GM19193 (cell line): ENCODE data around the gene LINGO4.

ENCODE experiments used
- POLR2A ChIP-seq: IDR thresholded peaks from 4 replicates; pipeline ENCODE4 v1.6.1; 2011; ENCODE audit not compliant: insufficient read depth, insufficient read length; ENCODE audit errors: extremely low read depth

Gene LINGO4, protein sequence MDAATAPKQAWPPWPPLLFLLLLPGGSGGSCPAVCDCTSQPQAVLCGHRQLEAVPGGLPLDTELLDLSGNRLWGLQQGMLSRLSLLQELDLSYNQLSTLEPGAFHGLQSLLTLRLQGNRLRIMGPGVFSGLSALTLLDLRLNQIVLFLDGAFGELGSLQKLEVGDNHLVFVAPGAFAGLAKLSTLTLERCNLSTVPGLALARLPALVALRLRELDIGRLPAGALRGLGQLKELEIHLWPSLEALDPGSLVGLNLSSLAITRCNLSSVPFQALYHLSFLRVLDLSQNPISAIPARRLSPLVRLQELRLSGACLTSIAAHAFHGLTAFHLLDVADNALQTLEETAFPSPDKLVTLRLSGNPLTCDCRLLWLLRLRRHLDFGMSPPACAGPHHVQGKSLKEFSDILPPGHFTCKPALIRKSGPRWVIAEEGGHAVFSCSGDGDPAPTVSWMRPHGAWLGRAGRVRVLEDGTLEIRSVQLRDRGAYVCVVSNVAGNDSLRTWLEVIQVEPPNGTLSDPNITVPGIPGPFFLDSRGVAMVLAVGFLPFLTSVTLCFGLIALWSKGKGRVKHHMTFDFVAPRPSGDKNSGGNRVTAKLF

DNA sequence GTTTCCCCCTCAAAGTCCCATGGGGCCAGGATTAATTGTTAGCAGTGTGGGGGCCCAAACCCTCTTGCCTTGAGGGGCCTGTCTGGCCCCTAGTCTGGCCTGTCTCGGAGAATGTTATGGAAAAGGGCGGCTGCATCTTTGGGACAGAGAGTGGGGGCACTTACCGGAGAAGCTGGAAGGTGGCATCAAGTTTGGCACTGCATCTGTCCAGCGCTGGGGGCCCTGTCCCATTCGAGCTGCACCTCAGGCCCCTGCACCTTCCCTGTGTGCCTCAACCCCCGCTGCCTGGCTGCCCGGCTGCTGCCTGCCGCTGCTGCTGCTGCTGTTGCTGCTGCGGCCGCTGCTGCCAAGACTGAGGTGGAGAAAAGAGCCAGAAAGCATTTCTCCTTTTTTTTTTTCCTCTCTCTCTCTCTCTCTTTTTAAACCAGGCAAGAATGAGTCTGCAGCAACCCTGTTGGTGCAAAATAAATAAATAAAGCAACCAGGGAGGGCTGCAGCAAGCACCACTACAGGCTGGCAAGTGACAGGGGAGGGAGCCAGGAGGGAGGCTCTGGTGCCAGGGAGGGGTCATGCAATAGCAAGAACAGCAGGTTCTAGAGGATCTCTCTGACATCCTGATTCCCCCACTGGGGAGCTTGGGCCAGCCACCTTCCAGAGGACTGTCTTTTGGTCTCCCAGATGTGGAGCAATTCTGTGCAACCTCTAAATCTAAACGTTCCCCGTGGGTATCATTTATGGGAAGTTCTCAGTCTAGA, at the start of gene LINGO4:
TSS of gene LINGO4 (minus strand) at position 354 of the 755 bp plus-strand sequence. CDS start 2,715 bp downstream, outside the sequence.
- TF ChIP-seq POLR2A: no peak

GRCh38 chr1:151854658-151855057, 49.4 kb upstream of the LINGO4 start:
- TF ChIP-seq POLR2A: no peak

- TF ChIP-seq POLR2A: no peak
These were observed 48.3 kb upstream of the LINGO4 start, which contains the start of gene THEM5 for GRCh38 chr1:151853411-151853943. TSS of gene THEM5 (minus strand) at chr1:151853712. CDS start at chr1:151853565, 147 bp downstream.

- no peak for TF ChIP-seq POLR2A
These were observed 47.5 kb upstream of the LINGO4 start for GRCh38 chr1:151852733-151853132.

GRCh38 chr1:151851886-151852285, 46.7 kb upstream of the LINGO4 start:
- TF ChIP-seq POLR2A: no peak

DNA sequence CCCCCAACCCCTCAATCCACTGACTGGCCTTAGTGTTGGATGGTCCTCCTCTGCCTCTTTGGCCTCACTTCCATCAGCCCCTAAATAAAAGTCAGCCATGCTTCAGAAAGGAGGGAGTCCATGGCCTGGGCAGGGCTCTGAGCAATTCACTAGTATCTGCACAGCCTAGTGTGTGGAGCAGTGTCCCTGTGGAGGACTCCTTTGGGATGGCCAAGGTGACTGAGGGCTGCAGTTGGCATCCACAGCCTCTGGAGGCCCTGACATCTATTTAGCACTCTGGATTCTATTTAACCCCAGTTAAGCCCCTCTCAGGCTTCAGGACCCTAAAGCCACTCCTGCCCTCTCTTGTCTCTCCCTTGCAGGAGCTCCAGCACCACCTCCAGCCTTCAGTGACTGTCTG, 44.7 kb upstream of the LINGO4 start:
- TF ChIP-seq POLR2A: no peak

DNA sequence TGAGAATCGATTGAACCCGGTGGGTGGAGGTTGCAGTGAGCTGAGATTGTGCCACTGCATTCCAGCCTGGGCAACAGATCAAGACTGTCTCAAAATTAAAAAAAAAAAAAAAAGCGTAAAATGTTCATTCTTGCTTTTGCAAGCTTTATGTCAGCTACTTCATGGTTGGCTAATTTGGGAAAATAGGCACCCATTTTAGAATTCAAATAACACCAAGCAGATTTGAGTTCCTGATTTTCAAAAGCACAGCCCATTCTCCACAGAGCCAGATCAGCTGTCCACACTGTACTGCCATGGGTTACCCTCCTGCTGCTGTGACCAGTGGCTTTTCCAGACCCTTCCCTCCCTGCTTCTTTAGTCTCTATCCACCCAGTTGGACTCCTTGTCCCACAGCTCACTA, 43.9 kb upstream of the LINGO4 start:
- TF ChIP-seq POLR2A: no peak

- no peak for TF ChIP-seq POLR2A
These were observed 42.8 kb upstream of the LINGO4 start for GRCh38 chr1:151847867-151848596.

- TF ChIP-seq POLR2A: no peak
These were observed 41.5 kb upstream of the LINGO4 start for GRCh38 chr1:151846686-151847237.

GRCh38 chr1:151846062-151846568, 40.9 kb upstream of the LINGO4 start:
- TF ChIP-seq POLR2A: no peak

GRCh38 chr1:151843398-151843797, 38.2 kb upstream of the LINGO4 start:
- no peak for TF ChIP-seq POLR2A

DNA sequence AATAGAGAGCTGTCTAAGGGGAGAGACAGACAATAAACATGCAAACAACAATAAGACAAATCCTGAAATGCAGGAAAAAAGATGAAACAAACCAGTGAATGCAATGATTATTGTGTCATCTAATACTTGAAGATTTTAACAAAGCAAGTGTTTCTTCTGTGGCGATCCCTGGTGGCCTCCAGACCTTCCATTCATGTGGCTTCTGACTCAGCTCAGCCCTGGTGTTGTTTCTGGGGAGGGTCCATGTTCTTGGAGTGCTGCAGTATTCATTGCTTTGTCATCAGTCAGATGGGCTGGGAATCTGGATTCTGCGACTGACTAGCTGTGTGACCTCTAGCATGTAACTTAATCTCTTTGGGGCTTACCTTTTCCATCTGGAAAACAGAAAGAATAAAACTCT, 35.9 kb upstream of the LINGO4 start:
- no peak for TF ChIP-seq POLR2A

DNA sequence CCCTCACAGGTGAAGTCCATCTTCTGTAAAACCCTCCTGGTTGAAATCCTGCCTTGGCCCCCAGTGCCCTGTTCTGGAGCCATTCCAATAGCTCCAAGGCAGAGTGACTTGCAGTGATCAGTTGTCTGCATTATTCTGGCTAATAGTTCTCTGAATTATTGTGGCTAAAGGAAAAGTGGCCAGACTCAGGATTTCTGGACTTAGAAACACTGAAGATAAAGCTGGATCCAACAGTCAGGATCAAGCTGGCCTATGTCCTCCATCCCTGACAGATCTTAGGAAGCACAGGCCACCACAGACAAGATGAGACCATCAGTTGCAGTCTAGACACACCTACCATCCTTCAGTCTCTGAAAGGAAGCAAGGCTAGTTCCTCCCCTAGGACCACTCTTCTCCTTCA, 35.2 kb upstream of the LINGO4 start:
- no peak for TF ChIP-seq POLR2A
